Epithelial cell of prostate (primary cell): ENCODE measurements around the gene UCHL1.

ENCODE experiments used
- DNase-seq: peaks from one replicate; pipeline ENCODE4 v3.0.0-alpha.2; 2011; ENCODE audit warnings: low read depth, low spot score
- H3K27ac ChIP-seq: fragments of 450-650 bp; 2 replicates; pipeline ENCODE4 v1.5.1; 2017; ENCODE audit warnings: mild to moderate bottlenecking

UCHL1 gene

DNA sequence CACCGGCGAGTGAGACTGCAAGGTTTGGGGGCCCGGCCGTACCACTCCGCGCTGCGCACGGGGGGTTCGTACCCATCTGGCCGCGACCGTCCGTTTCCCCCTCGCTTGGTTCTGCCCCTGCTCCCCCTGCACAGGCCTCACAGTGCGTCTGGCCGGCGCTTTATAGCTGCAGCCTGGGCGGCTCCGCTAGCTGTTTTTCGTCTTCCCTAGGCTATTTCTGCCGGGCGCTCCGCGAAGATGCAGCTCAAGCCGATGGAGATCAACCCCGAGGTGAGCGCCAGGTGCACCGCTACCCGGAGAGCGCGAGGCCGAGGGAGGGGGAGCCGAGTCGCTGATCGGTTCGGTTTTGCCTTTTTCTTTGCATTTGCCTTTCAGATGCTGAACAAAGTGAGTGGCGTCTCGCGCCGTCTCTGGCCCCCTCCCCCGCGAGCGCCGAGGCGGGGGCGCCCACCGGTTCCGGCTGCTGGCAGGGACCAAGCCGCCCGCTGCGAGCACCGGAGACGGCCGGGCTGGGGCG, at the start of gene UCHL1:
Gene UCHL1 (plus strand): TSS at position 189 of the 517 bp plus-strand sequence. CDS start 49 bp downstream, at position 238.
- DNase-seq, result no peak

GRCh38 chr4:41207291-41207831, 49.4 kb upstream of the UCHL1 start:
- no peak overlapping the region for H3K27ac ChIP-seq
- no peak for DNase-seq

More for the DNA sequence above, at the start of gene UCHL1:
- H3K27ac ChIP-seq, result no peak within 1 kb of the TSS

DNA sequence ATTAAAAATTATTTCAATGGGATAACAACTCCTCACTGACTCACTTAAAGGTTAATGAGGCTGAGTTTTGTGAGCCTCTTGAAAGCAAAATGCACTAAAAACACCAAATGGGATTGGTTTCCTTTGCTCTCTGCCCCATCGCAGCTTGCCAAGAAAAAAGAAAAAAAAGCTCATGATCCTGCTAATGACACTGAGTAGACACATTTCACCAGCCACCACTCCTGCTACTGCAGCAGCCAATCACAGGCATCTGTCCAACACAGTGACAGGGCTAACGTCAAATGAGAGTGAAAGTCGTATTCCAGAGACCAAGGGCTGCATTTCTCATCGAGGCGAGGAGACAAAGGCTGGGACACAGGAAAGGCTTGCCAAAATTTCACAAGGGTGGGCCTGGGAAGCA, 47.5 kb upstream of the UCHL1 start:
- H3K27ac ChIP-seq, result no peak overlapping the region
- DNase-seq, result no peak

DNA sequence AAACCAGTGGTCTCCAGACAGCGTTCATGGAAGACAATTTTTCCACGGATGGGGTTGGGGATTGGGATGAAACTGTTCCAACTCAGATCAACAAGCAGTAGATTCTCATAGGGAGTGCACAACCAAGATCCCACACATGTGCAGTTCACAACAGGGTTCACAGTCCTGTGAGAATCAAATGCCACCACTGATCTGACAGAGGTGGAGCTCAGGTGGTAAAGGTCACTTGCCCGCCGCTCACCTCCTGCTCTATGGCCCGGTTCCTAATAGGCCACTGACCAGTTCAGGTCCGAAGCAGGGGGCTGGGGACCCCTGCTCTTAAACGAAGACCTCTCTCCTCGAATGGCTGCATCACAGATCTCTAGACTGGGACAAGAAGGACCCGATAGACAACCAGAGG, 46.8 kb upstream of the UCHL1 start:
- DNase-seq, result no peak
- H3K27ac ChIP-seq, result no peak overlapping the region

DNA sequence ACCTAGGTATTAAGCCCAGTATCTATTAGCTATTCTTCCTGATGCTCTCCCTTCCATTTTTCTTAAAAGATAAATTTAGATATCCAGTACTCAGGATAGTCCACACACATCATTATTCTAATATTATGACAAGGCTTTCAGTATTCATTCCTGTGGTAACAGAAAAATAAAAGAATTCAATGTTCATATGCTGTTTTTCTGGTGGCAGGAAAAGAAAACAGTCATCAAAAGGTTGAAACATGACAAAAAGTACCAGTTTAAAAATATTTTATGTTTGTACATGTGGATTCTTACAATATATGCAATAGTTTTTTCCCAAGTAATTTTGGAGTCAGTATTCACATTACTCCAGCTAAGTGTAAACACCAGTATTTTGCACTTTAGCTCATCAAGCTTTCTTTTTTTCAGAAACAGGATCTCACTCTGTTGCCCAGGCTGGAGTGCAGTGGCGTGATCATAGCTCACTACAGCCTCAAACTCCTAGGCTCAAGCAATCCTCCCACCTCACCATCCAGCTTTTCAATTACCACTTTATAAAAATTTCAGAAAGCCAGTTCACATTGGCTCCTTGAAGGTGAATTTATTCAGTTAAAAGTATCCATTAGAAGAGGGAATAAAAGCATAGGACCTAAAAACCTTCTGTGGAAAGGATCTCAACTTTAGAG, 44.6 kb upstream of the UCHL1 start:
- peak overlapping the region; percentile 90 for H3K27ac ChIP-seq
- no peak for DNase-seq

DNA sequence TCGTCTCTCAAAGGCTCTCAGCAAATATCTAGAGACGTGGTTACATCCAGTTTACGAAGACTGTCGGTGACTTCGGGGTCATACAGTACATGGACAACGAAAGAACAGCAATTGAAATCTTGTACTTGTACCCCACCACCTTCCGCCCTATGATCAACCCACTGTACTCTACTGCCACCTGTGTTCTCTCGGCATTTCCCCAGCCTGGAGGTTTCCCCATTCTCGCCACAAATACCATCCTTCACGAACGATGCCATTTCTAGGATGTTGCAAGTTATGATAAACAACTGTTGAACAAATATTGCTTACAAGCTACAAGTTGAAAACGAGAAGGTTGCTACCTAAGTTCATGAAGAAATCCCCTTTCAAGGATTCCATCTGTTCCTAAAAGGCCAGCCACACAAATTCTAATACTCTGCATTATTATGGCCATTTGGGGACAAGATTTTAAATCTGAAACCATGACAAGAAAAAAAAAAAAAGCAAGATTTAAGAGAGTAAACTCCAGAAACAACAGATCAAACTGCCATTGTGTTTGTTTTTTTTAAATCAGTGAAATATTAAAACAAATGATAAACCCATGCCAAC, 44.0 kb upstream of the UCHL1 start:
- no peak for DNase-seq
- peak overlapping the region; percentile 90 for H3K27ac ChIP-seq

- peak overlapping the region; percentile 90 for H3K27ac ChIP-seq
- DNase-seq, result no peak
Observed at GRCh38 chr4:41213625-41214135, 43.0 kb upstream of the UCHL1 start.

- DNase-seq, result peak; percentile 85
- H3K27ac ChIP-seq, result peak within 1 kb of the TSS; percentile 90
Observed at GRCh38 chr4:41214136-41214824, 42.4 kb upstream of the UCHL1 start, which contains the start of gene APBB2. TSS of gene APBB2 (minus strand) at chr4:41214542. CDS start at chr4:41033254, 181,288 bp downstream.

GRCh38 chr4:41214825-41215146, 41.9 kb upstream of the UCHL1 start:
- peak overlapping the region; percentile 90 for H3K27ac ChIP-seq
- DNase-seq, result no peak

GRCh38 chr4:41215155-41215554, 41.6 kb upstream of the UCHL1 start:
- no peak for DNase-seq
- peak overlapping the region; percentile 90 for H3K27ac ChIP-seq

DNA sequence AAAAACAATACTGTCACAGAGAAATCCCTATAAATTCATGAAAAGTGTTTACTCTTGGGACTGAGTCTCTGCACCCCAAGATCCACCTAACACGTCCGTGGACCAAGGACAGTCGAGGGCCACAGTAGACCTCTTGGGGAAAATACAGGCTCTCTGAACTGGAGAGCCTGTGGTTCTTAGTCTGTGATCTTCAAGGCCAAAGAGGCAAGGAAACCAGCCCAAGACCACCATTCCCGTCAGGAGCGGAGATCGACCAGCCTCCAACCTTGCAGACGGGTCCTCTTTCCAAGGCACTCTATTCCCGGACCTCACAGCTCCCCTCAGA, 40.8 kb upstream of the UCHL1 start:
- peak overlapping the region; percentile 90 for H3K27ac ChIP-seq

DNA sequence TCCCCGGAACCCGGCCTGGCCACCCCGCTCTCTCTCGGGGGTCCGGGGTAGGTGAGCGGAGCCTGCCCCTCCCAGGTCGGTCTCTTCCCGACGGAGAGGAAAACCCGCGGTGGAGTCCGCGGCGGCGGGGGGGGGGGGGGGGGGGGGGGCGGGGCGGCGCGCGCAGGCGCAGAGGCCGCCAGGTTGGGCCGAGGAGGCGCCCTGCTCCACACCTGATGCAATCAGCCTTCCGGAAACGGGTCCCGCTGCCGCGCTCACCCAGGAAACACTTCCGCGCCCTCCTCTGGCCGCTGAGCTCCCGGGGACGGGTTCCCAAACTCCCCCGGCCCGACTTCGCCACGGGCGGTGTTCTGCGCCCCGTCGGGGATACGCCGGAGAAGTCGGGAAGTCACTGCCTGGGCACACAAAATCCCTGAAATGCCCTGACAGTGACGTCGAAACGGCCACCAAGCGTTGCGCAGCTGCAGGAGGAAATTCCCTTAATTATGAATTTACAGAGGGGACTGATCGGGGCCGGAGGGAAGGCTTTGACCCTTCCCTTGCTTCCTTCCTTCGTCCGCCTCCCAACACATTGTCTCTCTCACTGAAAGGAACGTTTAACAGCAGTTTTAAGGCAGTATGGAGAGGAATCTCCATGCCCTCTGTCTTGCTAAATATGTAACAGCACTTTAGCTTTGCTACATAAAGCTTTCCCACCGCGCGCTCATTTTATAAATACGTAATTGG, 40.3 kb upstream of the UCHL1 start:
- DNase-seq, result no peak
- H3K27ac ChIP-seq, result peak overlapping the region; percentile 90

More for the DNA sequence above, 40.8 kb upstream of the UCHL1 start:
- no peak for DNase-seq

- H3K27ac ChIP-seq, result peak overlapping the region; percentile 90
- no peak for DNase-seq
Observed at GRCh38 chr4:41217020-41217333, 39.8 kb upstream of the UCHL1 start.

DNA sequence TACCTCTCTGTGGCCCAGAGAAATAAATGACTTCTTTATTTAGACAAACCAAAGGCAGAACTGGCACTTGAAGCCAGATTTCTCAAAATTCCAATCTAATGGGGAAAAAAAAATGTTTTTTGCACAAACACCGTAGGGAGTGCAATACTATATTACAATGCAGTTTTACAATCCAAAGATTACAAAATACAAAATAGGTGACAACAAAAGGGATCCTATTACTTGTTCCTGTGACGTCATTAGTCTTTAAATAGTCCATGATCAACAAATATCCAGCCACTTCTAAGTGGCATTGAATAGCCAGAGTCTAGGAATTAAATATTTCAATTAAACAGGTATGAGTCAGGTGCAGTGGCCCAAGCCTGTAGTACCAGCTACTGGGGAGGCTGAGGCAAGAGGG, 39.4 kb upstream of the UCHL1 start:
- no peak for DNase-seq
- H3K27ac ChIP-seq, result peak overlapping the region; percentile 90

GRCh38 chr4:41218703-41219102, 38.0 kb upstream of the UCHL1 start:
- DNase-seq, result no peak
- H3K27ac ChIP-seq, result no peak overlapping the region

- H3K27ac ChIP-seq, result no peak overlapping the region
- DNase-seq, result no peak
Observed at GRCh38 chr4:41219421-41219950, 37.2 kb upstream of the UCHL1 start.

DNA sequence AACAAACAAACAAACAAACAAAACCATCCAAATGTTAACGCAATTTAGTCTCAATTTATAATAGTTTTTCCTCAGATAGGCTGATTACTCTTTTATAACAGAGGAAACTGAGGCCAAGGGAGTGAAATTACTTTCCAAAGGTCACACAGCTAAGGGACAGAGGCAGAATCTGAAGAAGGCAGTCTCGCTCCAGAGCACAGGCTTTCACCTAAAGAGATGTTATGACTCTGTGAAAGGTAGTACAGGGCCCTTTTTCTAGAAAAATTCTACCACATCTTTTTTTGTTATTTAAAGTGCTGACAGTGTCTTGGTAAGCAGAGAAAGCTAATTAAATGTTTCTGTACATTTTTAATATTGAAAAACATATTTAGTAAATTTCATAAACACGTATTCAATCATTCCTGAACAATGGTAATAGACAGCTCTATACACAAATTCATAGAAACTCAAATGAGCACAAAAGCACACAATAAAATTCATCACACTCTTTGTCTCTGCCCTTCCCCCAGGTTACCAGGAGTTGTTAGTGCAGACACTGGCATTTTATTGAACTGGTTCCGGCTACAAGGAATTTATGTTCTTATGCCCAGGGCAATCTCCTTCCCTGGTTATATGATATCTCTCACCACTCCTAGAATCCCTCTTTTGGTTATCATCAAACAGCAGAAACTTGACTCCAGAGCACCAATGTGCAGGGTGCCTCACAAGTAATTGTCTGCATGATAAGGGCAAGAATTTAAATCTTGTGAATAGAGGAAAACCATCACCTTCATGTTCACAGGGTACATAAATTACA, 34.7 kb upstream of the UCHL1 start:
- no peak overlapping the region for H3K27ac ChIP-seq
- DNase-seq, result no peak

- no peak for DNase-seq
- H3K27ac ChIP-seq, result no peak overlapping the region
Observed at GRCh38 chr4:41227902-41228301, 28.8 kb upstream of the UCHL1 start.

DNA sequence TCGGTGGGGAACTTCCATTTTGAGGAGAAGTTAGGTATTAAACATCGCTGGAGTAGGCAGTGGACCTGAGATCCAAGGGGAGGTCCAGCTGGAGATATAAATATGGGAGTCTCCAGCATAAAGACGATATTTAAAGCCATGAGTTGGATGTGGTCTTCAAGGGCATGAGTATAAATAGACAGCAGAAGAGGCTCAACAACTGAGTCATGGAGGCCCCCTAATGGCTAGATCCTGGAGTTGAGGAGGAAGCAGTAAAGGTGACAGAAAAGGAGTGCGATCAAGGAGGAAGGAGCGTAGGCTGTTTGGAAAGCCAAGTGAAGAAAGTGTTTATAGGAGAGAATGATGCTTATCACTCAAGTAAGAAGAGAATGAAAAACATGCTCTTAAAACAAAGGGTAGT, 24.3 kb upstream of the UCHL1 start:
- no peak overlapping the region for H3K27ac ChIP-seq
- no peak for DNase-seq
